Stimulated activated CD4-positive, alpha-beta T cell treated with anti-CD3 and anti-CD28 coated beads, Interleukin-15, amount 100 ng/mL, for 24 hours (primary cell): Measurements from ENCODE around the gene MON2.
A peak's percentile ranks its signal among the peaks of the same experiment; 100 is the strongest.

Experiments used
- DNase-seq: peaks from one replicate; pipeline ENCODE4 v3.0.0-alpha.2; 2020

Gene MON2

DNA sequence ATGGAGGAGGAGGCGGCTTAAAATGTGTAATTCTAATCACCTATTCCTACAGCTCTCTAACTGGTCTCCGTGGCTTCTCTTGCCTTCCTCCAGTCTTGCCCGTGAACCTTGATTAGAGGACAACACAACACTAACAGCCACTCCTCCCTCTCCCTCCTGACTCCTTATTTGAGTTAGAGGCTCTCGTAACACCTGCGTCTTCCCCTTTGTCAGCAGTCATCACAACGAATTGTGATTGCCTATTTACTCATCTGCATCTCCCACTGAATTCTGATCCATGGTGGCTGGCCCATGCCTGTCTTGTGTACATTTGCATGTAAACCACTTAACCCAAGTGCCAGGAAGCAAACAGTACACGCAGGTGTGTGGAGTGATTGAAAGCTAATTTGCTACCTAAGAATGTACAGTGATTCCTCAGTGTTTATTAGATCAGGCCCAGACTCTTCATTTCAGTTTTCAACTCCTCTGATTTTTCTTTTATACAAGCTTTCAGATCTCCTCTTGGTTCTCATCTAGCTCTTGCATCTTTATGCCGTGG lies 154.5 kb downstream of the MON2 start:
- DNase-seq, result no peak

DNA sequence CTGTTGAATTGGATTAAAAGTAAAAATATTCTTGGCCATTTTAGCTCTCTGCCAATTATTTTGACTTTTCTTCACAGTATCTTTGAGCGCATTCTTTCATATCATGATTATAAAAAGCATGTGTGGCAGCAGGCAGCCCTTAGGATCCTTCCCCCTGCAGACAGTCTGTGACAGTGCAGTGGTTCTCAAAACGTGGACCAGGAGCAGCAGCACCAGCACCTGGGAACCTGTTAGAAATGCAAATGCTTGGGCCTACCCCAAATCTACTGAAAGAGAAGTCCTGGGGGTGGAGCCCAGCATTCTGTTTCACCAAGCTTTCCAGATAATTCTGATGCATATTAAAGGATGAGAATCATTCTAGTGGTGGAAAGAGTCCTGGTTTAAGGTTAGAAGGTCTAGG lies 155.6 kb downstream of the MON2 start:
- no peak for DNase-seq

- DNase-seq, result no peak
These were observed 158.6 kb downstream of the MON2 start for GRCh38 chr12:62625228-62625627.

- DNase-seq, result no peak
These were observed 160.6 kb downstream of the MON2 start for GRCh38 chr12:62627181-62627580.

- no peak for DNase-seq
These were observed 162.8 kb downstream of the MON2 start for GRCh38 chr12:62629413-62629812.

DNA sequence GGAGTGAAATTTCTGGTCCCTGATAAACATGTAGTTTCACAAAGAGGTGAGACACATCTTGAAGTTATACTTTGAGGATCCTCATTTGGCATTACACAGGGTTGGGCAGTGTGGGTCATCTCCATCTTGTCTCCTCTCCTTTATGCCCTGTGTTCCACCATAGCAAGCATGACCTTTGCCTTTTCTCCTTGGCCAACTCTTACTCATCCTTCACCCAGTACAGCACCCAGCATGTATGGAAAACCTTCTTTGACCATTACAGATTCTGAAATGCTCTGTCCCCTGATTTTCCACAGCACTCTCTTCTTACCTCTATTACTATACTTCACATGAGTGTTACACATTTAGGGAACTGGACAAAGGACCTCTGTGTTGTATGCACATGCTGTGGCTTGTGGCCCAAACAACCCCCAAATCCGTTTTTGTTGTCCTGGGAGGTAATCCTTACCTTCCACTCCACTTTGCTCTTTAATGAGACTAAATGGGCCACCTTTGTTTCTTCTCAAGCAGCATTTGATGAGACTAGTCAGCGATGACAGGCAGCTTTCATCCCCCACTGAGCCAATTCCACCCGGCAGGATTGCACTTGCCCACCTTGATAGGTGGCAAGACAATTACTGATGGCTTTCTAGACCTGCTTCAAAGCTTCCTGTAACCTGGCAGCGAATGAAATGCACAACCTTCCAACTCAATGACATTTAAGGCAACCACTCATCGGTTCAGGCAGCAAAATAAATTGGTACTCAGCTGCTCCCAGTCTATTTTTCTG lies 163.5 kb downstream of the MON2 start:
- no peak for DNase-seq

DNA sequence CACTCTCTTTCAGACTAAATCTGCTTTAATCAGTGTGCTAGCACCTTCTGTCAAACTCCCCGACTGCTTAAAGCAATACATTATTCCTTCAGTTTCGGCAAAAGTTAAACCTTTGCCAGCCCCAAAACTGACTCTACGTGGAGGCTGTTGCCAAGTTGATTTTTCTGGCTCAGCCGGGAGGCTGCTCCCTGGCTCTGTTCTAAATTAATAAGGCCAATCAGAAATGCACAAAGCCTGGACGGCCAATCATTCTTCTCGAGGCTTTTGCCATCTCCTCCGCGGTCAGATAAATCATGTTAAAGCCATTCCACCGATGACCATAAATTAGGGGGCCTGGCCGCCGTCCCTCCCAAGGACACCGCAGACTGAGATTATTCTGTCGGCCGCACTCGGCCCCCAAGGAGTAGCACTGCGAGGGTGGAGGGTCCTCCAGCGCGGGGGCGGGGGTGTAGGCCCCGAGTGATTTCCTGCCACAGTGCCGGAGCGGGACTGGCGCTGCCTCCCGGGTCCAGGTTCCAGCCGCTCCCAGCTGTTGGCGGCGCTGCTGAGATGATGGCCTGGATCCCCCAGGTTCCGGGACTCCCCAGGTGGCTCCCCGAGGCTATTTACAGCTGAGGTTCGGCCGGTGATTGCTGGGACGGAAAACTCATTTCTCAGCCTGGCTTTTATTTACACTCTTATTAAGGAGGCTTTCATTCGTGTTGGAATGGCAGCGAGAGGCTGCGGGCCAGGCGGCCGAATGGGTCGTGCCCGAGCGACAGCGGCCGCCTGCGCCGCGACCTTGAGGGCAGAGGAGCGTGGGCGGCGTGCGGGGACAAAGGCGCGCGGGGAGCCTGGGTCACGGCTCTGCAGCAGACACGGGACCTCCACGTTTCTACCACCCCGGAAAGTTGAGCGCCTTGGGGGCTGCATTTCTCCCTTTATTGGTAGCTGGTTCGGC lies 165.1 kb downstream of the MON2 start:
- DNase-seq, result peak; percentile 39

- peak; percentile 16 for DNase-seq
These were observed 165.8 kb downstream of the MON2 start for GRCh38 chr12:62632411-62632918.

GRCh38 chr12:62635649-62636048 lies 169.0 kb downstream of the MON2 start:
- no peak for DNase-seq

DNA sequence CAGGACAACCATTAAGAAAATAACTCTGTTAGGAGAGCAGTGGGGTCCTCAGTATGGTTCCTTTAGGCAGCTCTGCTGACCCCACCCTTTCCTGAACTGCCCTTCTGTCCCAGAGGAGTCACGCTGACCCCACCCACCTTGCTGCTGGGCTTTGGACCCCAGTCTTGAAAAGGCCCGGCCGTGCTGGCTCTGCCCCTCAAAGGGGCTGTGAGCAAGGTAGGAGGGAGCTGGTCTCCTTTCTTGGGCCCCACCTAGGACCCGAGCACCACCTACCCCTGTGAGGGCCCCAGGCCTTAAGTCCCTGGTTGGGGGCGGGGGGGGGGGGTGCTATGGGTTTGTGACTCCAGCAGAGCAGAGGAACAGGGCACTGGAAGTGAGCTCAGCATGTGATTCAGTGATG lies 171.1 kb downstream of the MON2 start:
- no peak for DNase-seq

GRCh38 chr12:62640910-62641448 lies 174.4 kb downstream of the MON2 start:
- peak; percentile 60 for DNase-seq

DNA sequence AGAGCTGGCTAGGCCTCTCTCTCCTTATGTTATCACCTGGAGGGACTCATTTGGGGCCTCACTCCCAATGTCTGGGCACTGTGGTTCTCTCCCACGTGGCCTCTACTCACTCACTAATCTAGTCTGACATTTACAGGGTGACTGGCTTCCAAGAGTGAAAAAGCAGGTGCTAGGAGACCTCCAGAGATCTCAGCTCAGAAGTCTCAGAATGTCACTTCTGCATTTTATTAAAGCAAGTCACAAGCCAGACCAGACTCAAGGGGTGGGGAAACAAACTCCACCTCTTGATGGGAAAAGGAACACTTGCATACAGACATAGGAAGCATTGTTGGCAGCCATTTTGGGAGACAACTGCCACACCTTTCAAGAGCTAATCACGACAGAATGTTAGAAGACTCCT lies 175.9 kb downstream of the MON2 start:
- DNase-seq, result no peak

DNA sequence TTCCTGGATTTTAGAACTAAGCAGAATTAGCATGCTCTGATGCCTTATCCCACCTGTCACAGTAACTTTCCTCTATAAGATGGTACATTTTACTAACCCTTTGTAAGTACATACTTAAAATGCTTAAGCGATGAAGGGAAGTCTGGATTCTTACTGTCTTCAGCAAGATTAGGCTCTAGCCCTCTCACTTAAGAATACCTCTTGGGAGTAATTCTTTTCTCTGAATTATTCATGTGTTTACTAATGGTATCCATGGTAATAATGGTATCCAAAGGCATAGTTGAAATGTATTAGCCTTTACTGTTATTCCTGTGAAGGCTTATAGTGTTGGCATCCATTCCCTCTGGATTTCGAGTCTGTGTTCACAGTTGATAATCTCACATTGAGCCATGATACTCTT lies 176.9 kb downstream of the MON2 start:
- DNase-seq, result no peak

GRCh38 chr12:62646566-62646965 lies 179.9 kb downstream of the MON2 start:
- no peak for DNase-seq

- DNase-seq, result no peak
These were observed 181.0 kb downstream of the MON2 start for GRCh38 chr12:62647586-62647985.

GRCh38 chr12:62649412-62650138 lies 182.9 kb downstream of the MON2 start:
- DNase-seq, result no peak
